ENCODE measurements around the gene SCAMP5. TPM values are rescaled to one million over a fixed set of nuclear protein-coding genes. Genes with fewer than 3 reads are reported as not detected.

Gene SCAMP5
- total RNA-seq, 6 experiments from 2014 or later, result 0.53 to 15.7 (median 7.7) TPM

- H3K9me3 ChIP-seq, result no peaks in the 10 kb centered on the region
- H3K4me1 ChIP-seq, result peaks cover 0 to 27% (median 7%) of the 10 kb centered on the region in 4 donors
- H3K27ac ChIP-seq, result no peak overlapping the region
- TF ChIP-seq CTCF (IDR thresholded peaks at IDR 0.05), result no peak
- no peak for TF ChIP-seq POLR2A (IDR thresholded peaks at IDR 0.05)
- intact Hi-C loops (cut with DNase I), result no loop called here
- no peaks in the 10 kb centered on the region for H3K36me3 ChIP-seq
- H3K27me3 ChIP-seq, result no peaks in the 10 kb centered on the region
- DNase-seq (no peak), ATAC-seq (no peak)
- H3K4me3 ChIP-seq, result no peak overlapping the region
- 71% methylated on average over 2 of the region's 6 CpGs for WGBS (ENCODE audit: insufficient coverage, low coverage, low lambda C conversion rate, missing lambda C conversion rate)
These were observed 55.8 kb downstream of the SCAMP5 start for GRCh38 chr15:75051191-75051608.

- peaks cover 0 to 22% (median 7%) of the 10 kb centered on the region in 4 donors for H3K4me1 ChIP-seq
- H3K4me3 ChIP-seq, result no peak overlapping the region
- WGBS (ENCODE audit: insufficient coverage, low coverage, low lambda C conversion rate, missing lambda C conversion rate), result 40% methylated on average over 1 of the region's 4 CpGs
- no peaks in the 10 kb centered on the region for H3K36me3 ChIP-seq
- intact Hi-C loops (cut with DNase I), result no loop called here
- H3K9me3 ChIP-seq, result no peaks in the 10 kb centered on the region
- H3K27me3 ChIP-seq, result no peaks in the 10 kb centered on the region
- no peak overlapping the region for H3K27ac ChIP-seq
- DNase-seq (no peak), ATAC-seq (no peak)
- no peak for TF ChIP-seq CTCF (IDR thresholded peaks at IDR 0.05)
- no peak for TF ChIP-seq POLR2A (IDR thresholded peaks at IDR 0.05)
These were observed 56.3 kb downstream of the SCAMP5 start for GRCh38 chr15:75051711-75052110.

- H3K4me1 ChIP-seq, result peaks cover 0 to 10% (median 0%) of the 10 kb centered on the region in 4 donors
- TF ChIP-seq CTCF (IDR thresholded peaks at IDR 0.05) (no peak), POLR2A (IDR thresholded peaks at IDR 0.05) (no peak)
- no peaks in the 10 kb centered on the region for H3K36me3 ChIP-seq
- H3K27ac ChIP-seq, result no peak overlapping the region
- DNase-seq (no peak), ATAC-seq (no peak)
- intact Hi-C loops (cut with DNase I), result no loop called here
- H3K9me3 ChIP-seq, result no peaks in the 10 kb centered on the region
- 100% methylated on average over 3 of the region's 5 CpGs for WGBS (ENCODE audit: insufficient coverage, low coverage, low lambda C conversion rate, missing lambda C conversion rate)
- H3K27me3 ChIP-seq, result no peaks in the 10 kb centered on the region
- H3K4me3 ChIP-seq, result no peak overlapping the region
These were observed 57.8 kb downstream of the SCAMP5 start for GRCh38 chr15:75052972-75053747.

GRCh38 chr15:75053748-75054125 is 58.4 kb downstream of the SCAMP5 start:
- no peaks in the 10 kb centered on the region for H3K9me3 ChIP-seq
- no peak for DNase-seq
- 90% methylated on average over 2 of the region's 7 CpGs for WGBS (ENCODE audit: insufficient coverage, low coverage, low lambda C conversion rate, missing lambda C conversion rate)
- no peaks in the 10 kb centered on the region for H3K27me3 ChIP-seq
- H3K27ac ChIP-seq, result no peak overlapping the region
- intact Hi-C loops (cut with DNase I), result no loop called here
- ATAC-seq, result no peak
- no peaks in the 10 kb centered on the region for H3K36me3 ChIP-seq
- no peak overlapping the region for H3K4me3 ChIP-seq
- H3K4me1 ChIP-seq, result peaks cover 0 to 10% (median 0%) of the 10 kb centered on the region in 4 donors
- TF ChIP-seq CTCF (IDR thresholded peaks at IDR 0.05), result no peak
- TF ChIP-seq POLR2A (IDR thresholded peaks at IDR 0.05), result no peak

Data from right lobe of liver (tissue), 6 donors.